HUES48 (cell line): Measurements from ENCODE around the gene ESPN.
"Not testable (repeated sequence)": the region's sequence is repeated elsewhere in the genome, so short reads cannot be mapped to it uniquely, and the experiment has no call there.

Source experiments
- H3K27ac ChIP-seq: one replicate; pipeline ENCODE4 v1.7.0; 2013; ENCODE audit warnings: low read depth, low read length, inconsistent platforms
- H3K27me3 ChIP-seq: 2 replicates; pipeline ENCODE4 v1.6.1; 2013; ENCODE audit warnings: mild to moderate bottlenecking, low read length; ENCODE audit not compliant: control insufficient read depth, insufficient read depth
- H3K36me3 ChIP-seq: 2 replicates; pipeline ENCODE4 v1.6.1; 2013; ENCODE audit warnings: low read length; ENCODE audit not compliant: control insufficient read depth, insufficient read depth
- H3K4me1 ChIP-seq: 2 replicates; pipeline ENCODE4 v1.6.1; 2013; ENCODE audit warnings: mild to moderate bottlenecking, low read length; ENCODE audit not compliant: control insufficient read depth, insufficient read depth
- H3K4me3 ChIP-seq: 2 replicates; pipeline ENCODE4 v1.5.1; 2013; ENCODE audit warnings: mild to moderate bottlenecking, low read depth, low read length
- H3K9ac ChIP-seq: 2 replicates; pipeline ENCODE4 v1.6.1; 2013; ENCODE audit warnings: mild to moderate bottlenecking, low read depth, low read length, moderate library complexity
- H3K9me3 ChIP-seq: 2 replicates; pipeline ENCODE4 v1.6.1; 2013; ENCODE audit warnings: low read length; ENCODE audit not compliant: control insufficient read depth, insufficient read depth

ESPN gene

GRCh38 chr1:6444377-6444776, 19.8 kb downstream of the ESPN start:
- Histone ChIP-seq H3K4me3 (no peak overlapping the region), H3K9ac (no peak overlapping the region), H3K36me3 (no peaks in the 10 kb centered on the region), H3K9me3 (no peaks in the 10 kb centered on the region), H3K27me3 (peaks cover 26% of the 10 kb centered on the region), H3K4me1 (peaks cover 9% of the 10 kb centered on the region), H3K27ac (no peak overlapping the region)

GRCh38 chr1:6445062-6445763, 20.6 kb downstream of the ESPN start:
- H3K9ac ChIP-seq = no peak overlapping the region
- H3K27ac ChIP-seq = no peak overlapping the region
- peaks cover 12% of the 10 kb centered on the region for H3K4me1 ChIP-seq
- no peaks in the 10 kb centered on the region for H3K36me3 ChIP-seq
- H3K4me3 ChIP-seq = no peak overlapping the region
- peaks cover 24% of the 10 kb centered on the region for H3K27me3 ChIP-seq
- H3K9me3 ChIP-seq = no peaks in the 10 kb centered on the region

GRCh38 chr1:6445929-6446328, 21.4 kb downstream of the ESPN start:
- H3K4me1 ChIP-seq = peaks cover 12% of the 10 kb centered on the region
- not testable (repeated sequence) for H3K9me3 ChIP-seq, H3K27ac ChIP-seq, H3K4me3 ChIP-seq, H3K9ac ChIP-seq, H3K36me3 ChIP-seq
- H3K27me3 ChIP-seq = peaks cover 21% of the 10 kb centered on the region

DNA sequence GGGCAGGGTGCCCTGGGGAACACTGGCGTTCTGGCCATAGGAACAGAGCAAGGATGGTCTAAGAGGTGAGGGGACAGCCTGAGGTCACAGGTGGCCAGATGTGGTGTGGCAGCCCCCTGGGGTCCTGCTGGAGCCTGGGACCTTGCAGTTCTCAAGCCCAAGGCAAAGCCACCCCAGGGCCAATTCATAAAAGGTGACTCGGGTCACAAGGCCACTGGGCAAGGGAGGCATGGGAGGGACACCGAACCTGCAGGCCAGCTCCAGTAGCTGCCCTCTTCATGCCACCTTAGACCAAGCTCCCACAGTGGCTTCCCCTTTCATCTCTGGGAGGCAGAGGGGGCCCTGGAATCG, 22.1 kb downstream of the ESPN start:
- Histone ChIP-seq H3K4me3 (peak overlapping the region; percentile 66), H3K27me3 (peaks cover 14% of the 10 kb centered on the region), H3K9me3 (no peaks in the 10 kb centered on the region), H3K36me3 (no peaks in the 10 kb centered on the region), H3K27ac (no peak overlapping the region), H3K9ac (peak overlapping the region; percentile 44; the same call in 1 of the 2 replicates), H3K4me1 (peaks cover 12% of the 10 kb centered on the region)

DNA sequence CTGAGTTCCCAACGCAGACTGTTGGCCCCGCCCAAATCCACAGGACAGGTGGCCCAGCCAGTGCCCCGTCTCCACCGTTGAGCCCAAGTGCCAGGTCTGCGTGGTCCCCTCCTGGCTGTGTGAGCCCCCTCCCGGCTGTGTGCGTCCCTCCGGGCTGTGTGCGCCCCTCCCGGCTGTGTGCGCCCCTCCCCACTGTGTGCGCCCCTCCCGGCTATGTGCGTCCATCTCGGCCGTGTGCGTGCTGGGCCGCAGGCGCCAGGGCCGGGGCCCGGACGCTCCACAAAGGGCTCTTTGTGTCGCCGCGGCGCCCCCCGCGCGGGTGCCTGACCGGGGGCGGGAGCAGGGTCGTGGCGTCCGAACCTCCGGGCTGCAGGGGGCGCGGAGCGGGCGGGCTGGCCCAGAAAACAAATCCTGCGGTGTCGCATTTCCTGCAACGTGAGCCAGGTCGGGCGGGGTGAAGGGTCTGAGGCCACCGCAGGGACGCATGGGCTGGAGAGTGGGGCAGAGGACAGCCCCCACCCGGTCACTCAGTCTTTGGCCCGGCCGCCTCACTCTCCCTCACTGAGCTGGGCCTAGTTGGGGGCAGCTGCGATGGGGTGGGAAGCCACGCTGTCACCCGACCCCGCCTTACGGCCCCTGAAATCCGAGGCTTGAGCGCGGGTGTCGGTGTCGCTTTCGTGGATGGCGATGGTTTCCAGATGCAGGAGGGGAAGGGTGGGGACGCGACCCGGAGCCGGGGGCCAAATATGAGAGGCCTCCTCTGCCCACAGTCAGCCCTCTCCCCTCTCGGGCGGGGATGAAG, 22.6 kb downstream of the ESPN start:
- Histone ChIP-seq H3K4me3 (peak overlapping the region; percentile 66), H3K9me3 (no peaks in the 10 kb centered on the region), H3K36me3 (no peaks in the 10 kb centered on the region), H3K27ac (no peak overlapping the region), H3K9ac (peak overlapping the region; percentile 44; the same call in 1 of the 2 replicates), H3K27me3 (peaks cover 10% of the 10 kb centered on the region), H3K4me1 (peaks cover 12% of the 10 kb centered on the region)

- H3K4me1 ChIP-seq = peaks cover 12% of the 10 kb centered on the region
- peak overlapping the region; percentile 66 for H3K4me3 ChIP-seq
- H3K9ac ChIP-seq = no peak overlapping the region
Observed at GRCh38 chr1:6447818-6448748, 23.5 kb downstream of the ESPN start.

DNA sequence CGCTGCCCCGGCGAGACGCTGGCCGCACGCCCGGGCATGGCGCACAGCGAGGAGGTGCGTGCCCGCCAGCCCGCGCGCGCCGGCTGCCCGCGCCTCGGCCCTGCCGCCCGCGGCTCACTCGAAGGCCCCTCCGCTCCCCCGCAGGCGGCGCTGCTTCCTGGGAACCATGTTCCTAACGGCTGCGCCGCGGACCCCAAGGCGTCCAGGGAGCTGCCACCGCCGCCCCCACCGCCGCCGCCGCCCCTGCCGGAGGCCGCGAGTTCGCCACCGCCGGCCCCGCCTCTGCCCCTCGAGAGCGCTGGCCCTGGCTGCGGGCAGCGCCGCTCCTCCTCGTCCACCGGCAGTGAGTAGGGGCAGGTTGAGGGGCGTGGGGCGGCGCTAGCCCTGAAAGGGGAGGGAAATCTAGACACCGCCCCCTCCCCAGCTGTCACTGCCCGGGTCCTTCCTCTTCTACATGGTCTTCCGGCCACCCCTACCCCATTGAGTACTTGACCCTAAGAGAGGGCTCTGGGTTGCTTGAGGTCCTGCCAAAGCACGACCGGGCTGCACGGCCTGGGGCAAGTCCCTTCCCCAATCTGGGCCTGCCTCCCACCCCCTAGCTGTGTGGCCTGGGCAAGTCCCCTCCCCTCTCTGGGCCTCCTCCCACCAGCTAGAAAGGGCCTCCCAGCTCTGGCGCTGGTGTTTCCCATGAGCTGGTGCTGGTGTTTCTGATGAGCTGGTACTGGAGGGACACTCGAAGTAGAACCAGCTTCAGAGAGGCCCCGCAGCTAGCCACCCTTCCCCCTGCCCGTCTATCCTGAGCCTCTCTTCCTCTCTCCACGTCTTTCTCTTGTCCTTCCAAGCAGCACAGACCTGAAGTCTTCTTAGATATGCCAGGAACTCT, 24.4 kb downstream of the ESPN start:
- no peak overlapping the region for H3K27ac ChIP-seq
- peak overlapping the region; percentile 66; the same call in 1 of the 2 replicates for H3K4me3 ChIP-seq
- peaks cover 12% of the 10 kb centered on the region for H3K4me1 ChIP-seq
- no peaks in the 10 kb centered on the region for H3K36me3 ChIP-seq
- H3K9ac ChIP-seq = no peak overlapping the region
- peaks cover 19% of the 10 kb centered on the region for H3K27me3 ChIP-seq
- no peaks in the 10 kb centered on the region for H3K9me3 ChIP-seq

More at GRCh38 chr1:6447818-6448748, 23.5 kb downstream of the ESPN start:
- no peaks in the 10 kb centered on the region for H3K9me3 ChIP-seq
- H3K36me3 ChIP-seq = no peaks in the 10 kb centered on the region
- H3K27me3 ChIP-seq = peaks cover 10% of the 10 kb centered on the region
- no peak overlapping the region for H3K27ac ChIP-seq

GRCh38 chr1:6450005-6450450, 25.5 kb downstream of the ESPN start:
- peaks cover 12% of the 10 kb centered on the region for H3K4me1 ChIP-seq
- H3K4me3 ChIP-seq = no peak overlapping the region
- H3K27me3 ChIP-seq = peaks cover 29% of the 10 kb centered on the region
- no peak overlapping the region for H3K9ac ChIP-seq
- no peaks in the 10 kb centered on the region for H3K36me3 ChIP-seq
- H3K27ac ChIP-seq = no peak overlapping the region
- no peaks in the 10 kb centered on the region for H3K9me3 ChIP-seq

DNA sequence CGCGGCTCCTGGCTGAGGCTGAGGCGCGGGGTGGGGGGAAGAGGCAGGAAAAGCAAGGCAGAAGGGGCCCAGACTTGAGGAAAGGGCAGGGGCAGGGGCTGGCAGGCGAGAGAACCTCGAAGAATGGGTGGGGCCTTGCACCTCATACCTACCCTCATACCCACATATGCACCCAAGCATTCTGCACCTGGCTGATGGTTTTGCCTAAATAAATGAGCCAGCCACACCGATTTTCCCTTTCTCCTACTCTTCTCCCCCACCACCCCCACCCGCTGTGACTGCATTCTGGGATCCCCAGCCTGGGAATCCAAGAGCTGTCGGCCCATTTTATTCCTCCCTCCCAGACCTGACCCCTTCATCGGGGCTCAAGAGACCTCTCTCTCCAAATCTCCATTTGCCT, 25.9 kb downstream of the ESPN start:
- H3K9ac ChIP-seq, H3K36me3 ChIP-seq, H3K9me3 ChIP-seq, H3K27ac ChIP-seq, H3K4me3 ChIP-seq: not testable (repeated sequence)
- Histone ChIP-seq H3K4me1 (peaks cover 12% of the 10 kb centered on the region), H3K27me3 (peaks cover 33% of the 10 kb centered on the region)

DNA sequence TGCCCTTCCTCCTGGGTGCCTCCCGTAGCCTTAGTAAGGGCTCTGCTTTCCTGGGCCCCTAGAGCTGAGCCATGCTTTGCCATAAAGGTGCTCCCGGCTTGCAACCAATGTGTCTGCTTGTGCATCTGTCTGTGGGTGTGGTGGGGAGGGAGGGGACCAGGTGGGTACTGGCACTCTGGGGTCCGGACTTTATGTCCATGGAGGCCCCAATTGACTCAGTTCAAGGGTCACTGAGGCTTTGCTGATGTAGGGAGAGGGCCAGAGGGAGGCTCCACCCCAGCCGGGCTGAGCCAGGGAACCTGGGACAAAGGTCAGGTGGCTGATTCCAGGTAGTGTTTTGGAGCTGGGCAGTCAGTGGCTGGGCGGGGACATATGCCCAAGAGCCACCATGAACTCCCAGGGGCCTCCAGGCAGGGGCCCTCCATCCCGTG, 26.4 kb downstream of the ESPN start:
- no peak overlapping the region for H3K9ac ChIP-seq
- no peak overlapping the region for H3K4me3 ChIP-seq
- peaks cover 37% of the 10 kb centered on the region for H3K27me3 ChIP-seq
- H3K4me1 ChIP-seq = peaks cover 12% of the 10 kb centered on the region
- H3K36me3 ChIP-seq = no peaks in the 10 kb centered on the region
- H3K27ac ChIP-seq = no peak overlapping the region
- no peaks in the 10 kb centered on the region for H3K9me3 ChIP-seq
